HepG2 (cell line): ENCODE measurements around the gene LRRN4CL. TPM values are rescaled to one million over a fixed set of nuclear protein-coding genes. Genes with fewer than 3 reads are reported as not detected.

ENCODE experiments used
- AKAP8 ChIP-seq: sonication (generic); formaldehyde crosslinking; IDR thresholded peaks from 2 replicates; pipeline ENCODE4 v1.5.1; 2020; ENCODE audit warnings: mild to moderate bottlenecking, missing genetic modification reagents
- MAF1 ChIP-seq: sonication (generic); formaldehyde crosslinking; IDR thresholded peaks from 2 replicates; pipeline ENCODE4 v1.5.0; 2020; ENCODE audit warnings: missing genetic modification reagents, borderline replicate concordance
- MEF2D ChIP-seq: sonication (generic); formaldehyde crosslinking; IDR thresholded peaks from 2 replicates; pipeline ENCODE4 v1.5.1; 2020; ENCODE audit warnings: mild to moderate bottlenecking, missing genetic modification reagents
- NCOA2 ChIP-seq: sonication (generic); formaldehyde crosslinking; IDR thresholded peaks from 2 replicates; pipeline ENCODE4 v1.8.0; 2022; ENCODE audit warnings: inconsistent platforms
- PAX8 ChIP-seq: sonication (generic); formaldehyde crosslinking; IDR thresholded peaks from 2 replicates; pipeline ENCODE4 v1.8.0; 2022; ENCODE audit warnings: mild to moderate bottlenecking, missing genetic modification reagents, borderline replicate concordance
- SKI ChIP-seq: fragments of 450-650 bp; IDR thresholded peaks from one replicate; pipeline ENCODE4 v1.6.1; 2018; ENCODE audit warnings: mild to moderate bottlenecking; ENCODE audit not compliant: partially characterized antibody
- SMC3 ChIP-seq: IDR thresholded peaks from 2 replicates; pipeline ENCODE4 v1.6.1; 2011; ENCODE audit warnings: low read length, improper control_type of control experiment
- TBX3 ChIP-seq: fragments of 450-650 bp; IDR thresholded peaks from 2 replicates; pipeline ENCODE4 v1.6.1; 2017; ENCODE audit warnings: antibody characterized with exemption, mild to moderate bottlenecking, inconsistent platforms, borderline replicate concordance
- TGIF2 ChIP-seq: IDR thresholded peaks from 2 replicates; pipeline ENCODE4 v1.6.1; 2016; ENCODE audit warnings: control low read depth, missing compliant biosample characterization
- ZNF12 ChIP-seq: sonication (generic); formaldehyde crosslinking; IDR thresholded peaks from 2 replicates; pipeline ENCODE4 v1.5.0; 2020; ENCODE audit warnings: missing genetic modification reagents
- ZNF644 ChIP-seq: IDR thresholded peaks from 2 replicates; pipeline ENCODE4 v1.6.1; 2016; ENCODE audit warnings: low read depth
- ZNF747 ChIP-seq: sonication (generic); formaldehyde crosslinking; IDR thresholded peaks from 2 replicates; pipeline ENCODE4 v1.8.1; 2023; ENCODE audit warnings: missing genetic modification reagents, mild to moderate bottlenecking, borderline replicate concordance
- polyA plus RNA-seq, 8 experiments: library from polyadenylated mRNA; depleted of rRNA in 3 of 8; stranded (reverse) in 7 of 8; unstranded in 1 of 8; fragments of >200 nt; fragmentation: Illumina TruSeq in 4 of 8; extraction: Trizol in 4 of 8; gene quantifications; 2 replicates each; pipeline versions ENCODE4 v1.2.1 to v1.2.3, GENCODE V29; 2011 to 2016; ENCODE audit warnings: low read depth in 4 of 8, missing spikeins in 1 of 8, mixed read lengths in 1 of 8; ENCODE audit not compliant: insufficient read depth in 1 of 8
- total RNA-seq, 5 experiments: library from RNA; depleted of rRNA; stranded (reverse); fragments of >200 nt; fragmentation: Illumina TruSeq; extraction: Trizol; gene quantifications; 2 replicates each; pipeline ENCODE4 v1.2.3, GENCODE V29; 2016; ENCODE audit warnings: low read depth in 1 of 5
- TF ChIP-seq, protein P1 (sequence below): sonication (generic); IDR thresholded peaks from 2 replicates; pipeline ENCODE4 v1.6.1; 2016; ENCODE audit warnings: low read depth, borderline replicate concordance
- TF ChIP-seq, protein P2 (sequence below): sonication (generic); formaldehyde crosslinking; IDR thresholded peaks from 2 replicates; pipeline ENCODE4 v1.5.0; 2020; ENCODE audit warnings: mild to moderate bottlenecking, missing genetic modification reagents
- TF ChIP-seq, protein P3 (sequence below): sonication (generic); formaldehyde crosslinking; IDR thresholded peaks from 2 replicates; pipeline ENCODE4 v1.4.0; 2020; ENCODE audit warnings: missing genetic modification reagents, low read depth, mild to moderate bottlenecking, borderline replicate concordance

LRRN4CL gene
- total and polyA plus RNA-seq, 2 of the 13 experiments (the other 11 are each of a cell fraction or from before 2014, with no cell fraction given), result 0.11 TPM; not detected in 1

DNA sequence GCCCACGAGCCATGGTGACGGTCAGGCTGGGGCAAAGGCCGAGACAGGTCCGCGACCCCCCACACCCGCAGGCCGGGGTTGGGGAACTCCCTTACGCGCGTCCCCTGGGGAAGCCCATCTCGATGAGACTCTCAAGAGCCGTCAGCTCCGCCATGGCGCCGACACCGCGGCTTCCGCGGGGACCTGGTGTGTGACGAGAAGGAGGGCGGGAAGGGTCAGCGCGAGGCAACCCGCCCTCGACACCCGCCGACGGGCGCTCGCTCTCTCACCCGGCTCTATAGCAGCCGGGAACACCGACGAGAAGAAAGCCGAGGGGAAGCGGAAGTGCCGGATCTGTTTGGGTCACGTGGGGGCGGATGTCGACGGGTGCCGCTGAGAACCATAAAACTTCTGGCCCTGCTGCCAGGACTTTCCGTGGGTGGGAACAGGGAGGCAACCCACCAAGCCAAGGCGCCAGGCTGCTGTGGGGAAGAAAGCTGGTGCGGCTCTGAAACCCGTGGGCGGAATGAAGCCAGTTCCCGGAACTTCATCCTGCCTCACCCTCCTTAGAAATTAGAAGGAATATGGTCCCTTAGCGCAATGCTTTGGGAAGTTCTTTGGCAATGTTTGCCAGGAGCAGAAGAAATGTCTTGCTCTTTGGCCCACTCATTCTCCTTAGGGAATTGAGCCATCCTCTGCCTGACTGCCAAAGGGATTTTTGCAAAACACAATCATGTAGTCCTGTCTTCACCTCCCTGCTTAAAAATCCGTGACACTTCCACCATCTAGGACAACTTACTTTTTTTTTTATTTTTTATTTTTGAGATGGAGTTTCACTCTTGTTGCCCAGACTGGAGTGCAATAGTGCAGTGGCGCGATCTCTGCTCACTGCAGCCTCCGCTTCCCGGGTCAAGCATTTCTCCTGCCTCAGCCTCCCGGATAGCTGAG, 10.3 kb downstream of the LRRN4CL start, which contains the start of gene UBXN1 (continued):
- no peak for TF ChIP-seq MAF1 (CRISPR knock-in tag)
- peak; percentile 77 for TF ChIP-seq MEF2D
- TF ChIP-seq SMC3, result no peak
- TF ChIP-seq ZNF747, result no peak
- TF ChIP-seq ZNF12 (CRISPR knock-in tag), result no peak
- TF ChIP-seq, protein P1, sequence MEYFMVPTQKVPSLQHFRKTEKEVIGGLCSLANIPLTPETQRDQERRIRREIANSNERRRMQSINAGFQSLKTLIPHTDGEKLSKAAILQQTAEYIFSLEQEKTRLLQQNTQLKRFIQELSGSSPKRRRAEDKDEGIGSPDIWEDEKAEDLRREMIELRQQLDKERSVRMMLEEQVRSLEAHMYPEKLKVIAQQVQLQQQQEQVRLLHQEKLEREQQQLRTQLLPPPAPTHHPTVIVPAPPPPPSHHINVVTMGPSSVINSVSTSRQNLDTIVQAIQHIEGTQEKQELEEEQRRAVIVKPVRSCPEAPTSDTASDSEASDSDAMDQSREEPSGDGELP, result no peak
- peak; percentile 52 for TF ChIP-seq NCOA2 (CRISPR knock-in tag)
- no peak for TF ChIP-seq ZNF644 (CRISPR knock-in tag)
- no peak; the same call in 1 of the 2 replicates for TF ChIP-seq PAX8 (CRISPR knock-in tag)
- TF ChIP-seq, protein P2, sequence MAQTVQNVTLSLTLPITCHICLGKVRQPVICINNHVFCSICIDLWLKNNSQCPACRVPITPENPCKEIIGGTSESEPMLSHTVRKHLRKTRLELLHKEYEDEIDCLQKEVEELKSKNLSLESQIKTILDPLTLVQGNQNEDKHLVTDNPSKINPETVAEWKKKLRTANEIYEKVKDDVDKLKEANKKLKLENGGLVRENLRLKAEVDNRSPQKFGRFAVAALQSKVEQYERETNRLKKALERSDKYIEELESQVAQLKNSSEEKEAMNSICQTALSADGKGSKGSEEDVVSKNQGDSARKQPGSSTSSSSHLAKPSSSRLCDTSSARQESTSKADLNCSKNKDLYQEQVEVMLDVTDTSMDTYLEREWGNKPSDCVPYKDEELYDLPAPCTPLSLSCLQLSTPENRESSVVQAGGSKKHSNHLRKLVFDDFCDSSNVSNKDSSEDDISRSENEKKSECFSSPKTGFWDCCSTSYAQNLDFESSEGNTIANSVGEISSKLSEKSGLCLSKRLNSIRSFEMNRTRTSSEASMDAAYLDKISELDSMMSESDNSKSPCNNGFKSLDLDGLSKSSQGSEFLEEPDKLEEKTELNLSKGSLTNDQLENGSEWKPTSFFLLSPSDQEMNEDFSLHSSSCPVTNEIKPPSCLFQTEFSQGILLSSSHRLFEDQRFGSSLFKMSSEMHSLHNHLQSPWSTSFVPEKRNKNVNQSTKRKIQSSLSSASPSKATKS (CRISPR knock-in tag), result no peak
- TF ChIP-seq AKAP8 (CRISPR knock-in tag), result no peak
- TF ChIP-seq, protein P3, sequence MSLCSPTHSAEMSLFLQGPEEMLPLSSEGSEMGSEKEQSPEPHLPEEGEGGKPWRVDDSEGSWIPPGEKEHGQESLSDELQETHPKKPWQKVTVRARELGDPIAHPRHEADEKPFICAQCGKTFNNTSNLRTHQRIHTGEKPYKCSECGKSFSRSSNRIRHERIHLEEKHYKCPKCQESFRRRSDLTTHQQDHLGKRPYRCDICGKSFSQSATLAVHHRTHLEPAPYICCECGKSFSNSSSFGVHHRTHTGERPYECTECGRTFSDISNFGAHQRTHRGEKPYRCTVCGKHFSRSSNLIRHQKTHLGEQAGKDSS, result no peak
- no peak for TF ChIP-seq TBX3
- TF ChIP-seq TGIF2 (CRISPR knock-in tag), result no peak; the same call in 1 of the 2 replicates
- no peak for TF ChIP-seq SKI
